ENCODE measurements around the gene MTMR3. TPM values are rescaled to one million over a fixed set of nuclear protein-coding genes. Genes with fewer than 3 reads are reported as not detected.

The MTMR3 gene
- total RNA-seq, 1 donor = 57.6 TPM

GRCh38 chr22:29914165-29914564, 31.2 kb downstream of the MTMR3 start:
- DNase-seq (ENCODE audit: low read depth in 2 of 3, low spot score in 2 of 3) = no peak

- DNase-seq (ENCODE audit: low read depth in 2 of 3, low spot score in 2 of 3) = no peak
Measured at GRCh38 chr22:29914991-29915533, 32.1 kb downstream of the MTMR3 start.

GRCh38 chr22:29916007-29916544, 33.1 kb downstream of the MTMR3 start:
- no peak for DNase-seq (ENCODE audit: low read depth in 2 of 3, low spot score in 2 of 3)

GRCh38 chr22:29917052-29917902, 34.3 kb downstream of the MTMR3 start:
- DNase-seq (ENCODE audit: low read depth in 2 of 3, low spot score in 2 of 3) = no peak

GRCh38 chr22:29925402-29925801, 42.4 kb downstream of the MTMR3 start:
- no peak for DNase-seq (ENCODE audit: low read depth in 2 of 3, low spot score in 2 of 3)

GRCh38 chr22:29926057-29926456, 43.1 kb downstream of the MTMR3 start:
- no peak for DNase-seq (ENCODE audit: low read depth in 2 of 3, low spot score in 2 of 3)

GRCh38 chr22:29932136-29932535, 49.2 kb downstream of the MTMR3 start:
- no peak for DNase-seq (ENCODE audit: low read depth in 2 of 3, low spot score in 2 of 3)

GRCh38 chr22:29933619-29934018, 50.6 kb downstream of the MTMR3 start:
- no peak for DNase-seq (ENCODE audit: low read depth in 2 of 3, low spot score in 2 of 3)

GRCh38 chr22:29934596-29934995, 51.6 kb downstream of the MTMR3 start:
- DNase-seq (ENCODE audit: low read depth in 2 of 3, low spot score in 2 of 3) = no peak

GRCh38 chr22:29936186-29936585, 53.2 kb downstream of the MTMR3 start:
- DNase-seq (ENCODE audit: low read depth in 2 of 3, low spot score in 2 of 3) = no peak

- no peak for DNase-seq (ENCODE audit: low read depth in 2 of 3, low spot score in 2 of 3)
Measured at GRCh38 chr22:29937940-29938693, 55.1 kb downstream of the MTMR3 start.

- DNase-seq (ENCODE audit: low read depth in 2 of 3, low spot score in 2 of 3) = no peak
Measured at GRCh38 chr22:29940526-29940925, 57.6 kb downstream of the MTMR3 start.

- DNase-seq (ENCODE audit: low read depth in 2 of 3, low spot score in 2 of 3) = no peak
Measured at GRCh38 chr22:29944339-29944738, 61.4 kb downstream of the MTMR3 start.

GRCh38 chr22:29945435-29945834, 62.5 kb downstream of the MTMR3 start:
- DNase-seq (ENCODE audit: low read depth in 2 of 3, low spot score in 2 of 3) = no peak

GRCh38 chr22:29946220-29946619, 63.2 kb downstream of the MTMR3 start:
- DNase-seq (ENCODE audit: low read depth in 2 of 3, low spot score in 2 of 3) = no peak

- no peak for DNase-seq (ENCODE audit: low read depth in 2 of 3, low spot score in 2 of 3)
Measured at GRCh38 chr22:29947410-29948384, 64.7 kb downstream of the MTMR3 start.

GRCh38 chr22:29948385-29948769, 65.4 kb downstream of the MTMR3 start:
- DNase-seq (ENCODE audit: low read depth in 2 of 3, low spot score in 2 of 3) = no peak

GRCh38 chr22:29949872-29950271, 66.9 kb downstream of the MTMR3 start:
- DNase-seq (ENCODE audit: low read depth in 2 of 3, low spot score in 2 of 3) = no peak

- peak in 2 of 3 donors; percentile 57 to 70 for DNase-seq (ENCODE audit: low read depth in 2 of 3, low spot score in 2 of 3)
Measured at GRCh38 chr22:29951791-29952413, 68.9 kb downstream of the MTMR3 start.
